NCI-H345 treated with DMSO at 0.1 percent for 48 hours (cell line): Measurements from ENCODE around the gene SRRM3.
A peak's percentile ranks its signal among the peaks of the same experiment; 100 is the strongest.
"Not testable (repeated sequence)": the region's sequence is repeated elsewhere in the genome, so short reads cannot be mapped to it uniquely, and the experiment has no call there.

Experiments
- DNase-seq: peaks from one replicate; lab custom pipeline; 2025; ENCODE audit not compliant: unreplicated experiment; lab: John Stamatoyannopoulos, UW

SRRM3 gene

DNA sequence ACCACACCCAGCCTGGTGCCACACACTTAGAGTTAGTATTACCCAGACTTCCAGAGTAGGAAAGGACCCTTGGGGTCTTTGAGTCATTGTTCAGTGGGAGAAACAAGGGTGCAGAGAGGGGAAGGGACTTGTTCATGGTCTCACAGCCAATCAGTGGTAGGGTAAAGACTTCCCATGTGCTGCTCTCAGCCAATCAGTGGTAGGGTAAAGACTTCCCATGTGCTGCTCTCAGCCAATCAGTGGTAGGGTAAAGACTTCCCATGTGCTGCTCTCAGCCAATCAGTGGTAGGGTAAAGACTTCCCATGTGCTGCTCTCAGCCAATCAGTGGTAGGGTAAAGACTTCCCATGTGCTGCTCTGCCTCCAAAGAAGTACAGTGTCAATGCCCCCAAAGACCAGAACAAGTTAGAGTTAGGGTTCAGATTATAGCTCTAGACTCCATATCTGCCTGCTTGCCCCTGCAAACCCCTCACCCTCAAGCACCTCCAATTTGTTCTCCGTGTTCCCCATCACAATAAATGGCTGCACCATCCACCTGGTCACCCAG lies 25.3 kb downstream of the SRRM3 start:
- not testable (repeated sequence) for DNase-seq

- no peak for DNase-seq
Observed at GRCh38 chr7:76230214-76230613, 28.5 kb downstream of the SRRM3 start.

DNA sequence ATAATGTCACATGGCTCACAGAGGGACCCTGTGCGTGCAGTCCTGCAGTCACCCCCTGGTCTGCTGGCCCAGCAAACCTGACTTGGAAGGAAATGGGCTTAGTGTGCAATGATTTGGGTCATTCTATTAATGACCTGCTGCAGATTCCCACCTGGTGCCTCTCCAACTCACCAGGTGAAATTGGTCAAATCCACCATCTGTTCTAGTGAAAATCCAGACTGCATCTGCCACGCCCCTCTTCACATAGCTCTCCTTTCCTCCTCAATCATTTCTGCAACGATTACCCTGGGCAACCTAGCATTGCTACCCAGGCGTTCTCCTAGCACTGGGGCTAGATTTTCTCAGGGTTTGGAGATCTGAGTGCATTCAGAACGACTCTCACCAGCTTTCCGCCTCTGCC lies 29.4 kb downstream of the SRRM3 start:
- DNase-seq: no peak

DNA sequence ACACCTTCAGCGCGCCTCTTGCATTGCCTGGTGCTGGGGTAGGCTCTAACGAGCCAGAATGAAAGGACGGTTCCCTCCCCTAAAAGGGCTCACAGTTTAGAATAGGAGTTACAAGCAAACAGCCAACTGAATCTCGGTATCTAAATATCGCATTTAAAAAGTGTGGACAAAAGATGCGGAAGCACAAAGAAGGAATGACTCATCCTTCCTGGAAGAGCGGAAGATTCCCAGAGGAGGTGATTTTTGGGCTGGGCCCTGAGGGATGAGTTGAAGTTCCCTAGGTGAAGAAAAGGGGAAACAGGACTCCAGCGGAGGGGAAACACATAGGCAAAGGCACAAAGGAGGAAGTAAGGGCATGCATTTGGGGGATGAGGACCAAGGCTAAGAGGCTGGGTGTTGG lies 29.9 kb downstream of the SRRM3 start:
- no peak for DNase-seq

DNA sequence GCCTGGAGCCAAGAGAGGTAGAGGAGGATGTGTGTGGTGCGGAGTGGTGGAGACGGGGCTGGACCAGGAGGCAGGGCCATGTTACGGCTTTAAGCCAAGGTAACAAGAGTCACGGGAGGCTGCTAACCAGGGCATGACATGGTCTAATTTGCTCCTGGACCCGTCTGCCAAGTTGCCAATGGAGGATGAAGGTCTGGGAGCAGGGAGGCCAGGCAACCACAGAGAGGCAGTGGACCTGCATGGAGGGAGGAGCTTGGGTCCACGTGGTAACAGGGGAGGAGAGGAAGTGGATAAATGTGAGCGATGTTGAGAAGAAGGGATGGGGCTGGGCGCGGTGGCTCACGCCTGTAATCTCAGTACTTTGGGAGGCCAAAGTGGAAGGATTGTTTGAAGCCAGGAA lies 31.0 kb downstream of the SRRM3 start:
- DNase-seq: no peak

DNA sequence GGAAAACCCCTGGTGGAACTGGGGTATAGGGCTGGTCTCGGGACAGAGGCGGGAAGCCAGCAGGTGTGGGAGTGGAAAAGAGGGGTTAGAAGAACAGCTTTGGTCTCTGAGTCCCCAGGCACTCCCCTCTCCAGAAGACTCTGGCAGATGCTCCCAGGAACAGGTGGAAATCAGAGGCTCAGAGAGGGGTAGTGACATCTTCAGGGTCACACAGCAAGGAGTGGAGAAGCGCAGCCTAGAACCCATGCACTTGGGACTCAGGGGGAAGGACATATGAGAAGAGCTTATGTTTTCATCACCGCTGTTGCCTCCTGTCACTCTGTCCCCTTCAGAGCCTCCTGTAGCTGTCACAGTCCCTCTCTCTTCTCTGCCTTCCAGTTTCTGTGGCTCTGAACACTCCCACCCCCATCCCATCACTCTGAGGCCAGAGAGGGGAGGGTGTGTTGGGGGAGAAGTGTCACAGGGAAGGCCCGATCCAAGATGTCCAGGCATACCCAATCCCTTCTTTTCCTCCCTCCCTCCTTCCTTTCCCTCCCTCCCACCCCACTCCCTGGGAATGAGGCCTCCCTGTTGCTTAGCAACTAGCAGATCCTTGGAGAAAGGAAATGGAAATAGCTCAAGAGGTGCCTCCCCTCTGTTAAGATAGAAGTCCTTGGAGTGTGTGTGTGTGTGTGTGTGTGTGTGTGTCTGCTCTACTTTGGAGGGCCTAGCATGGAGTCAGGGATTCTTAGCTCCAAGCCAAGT lies 32.0 kb downstream of the SRRM3 start:
- no peak for DNase-seq

GRCh38 chr7:76234282-76234584 lies 32.5 kb downstream of the SRRM3 start:
- DNase-seq: no peak

DNA sequence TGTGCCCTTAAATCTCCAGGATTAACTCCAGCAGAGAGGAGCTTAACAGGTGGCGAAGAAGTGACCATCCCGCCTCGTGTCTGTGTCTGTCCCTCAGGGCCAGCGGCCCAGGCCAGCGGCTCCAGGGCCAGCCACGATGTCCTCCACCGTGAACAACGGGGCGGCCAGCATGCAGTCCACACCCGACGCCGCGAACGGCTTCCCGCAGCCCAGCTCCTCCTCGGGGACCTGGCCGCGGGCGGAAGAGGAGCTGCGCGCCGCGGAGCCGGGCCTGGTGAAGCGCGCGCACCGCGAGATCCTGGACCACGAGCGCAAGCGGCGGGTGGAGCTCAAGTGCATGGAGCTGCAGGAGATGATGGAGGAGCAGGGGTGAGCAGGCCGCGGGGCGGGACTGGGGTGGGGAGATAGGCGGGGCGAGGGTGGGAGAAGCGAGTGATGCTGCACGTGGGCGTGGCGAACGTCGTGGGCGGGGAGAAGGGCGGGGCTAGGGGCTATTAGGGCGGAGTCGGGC lies 33.3 kb downstream of the SRRM3 start:
- no peak for DNase-seq

- DNase-seq: no peak
Observed at GRCh38 chr7:76236224-76236623, 34.5 kb downstream of the SRRM3 start.

DNA sequence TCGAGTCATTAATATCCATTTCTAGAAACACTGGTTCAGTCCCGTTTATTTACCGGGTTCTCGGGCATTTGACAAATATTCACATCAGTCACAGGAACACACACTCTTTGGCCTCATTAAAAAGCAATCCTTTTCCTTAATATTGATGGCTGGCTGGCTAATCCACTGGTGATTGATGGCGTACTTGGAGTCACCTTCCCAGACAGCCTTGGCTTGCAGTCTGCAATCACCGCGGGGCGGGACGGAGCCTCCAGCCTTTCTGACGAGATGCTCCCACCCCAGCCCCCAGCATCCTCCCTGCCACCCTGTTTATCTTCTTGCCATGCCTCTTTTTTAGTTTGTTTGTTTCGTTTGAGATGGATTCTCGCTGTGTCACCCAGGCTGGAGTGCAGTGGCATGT lies 36.6 kb downstream of the SRRM3 start:
- DNase-seq: no peak

- DNase-seq: no peak
Observed at GRCh38 chr7:76241141-76241540, 39.4 kb downstream of the SRRM3 start.

DNA sequence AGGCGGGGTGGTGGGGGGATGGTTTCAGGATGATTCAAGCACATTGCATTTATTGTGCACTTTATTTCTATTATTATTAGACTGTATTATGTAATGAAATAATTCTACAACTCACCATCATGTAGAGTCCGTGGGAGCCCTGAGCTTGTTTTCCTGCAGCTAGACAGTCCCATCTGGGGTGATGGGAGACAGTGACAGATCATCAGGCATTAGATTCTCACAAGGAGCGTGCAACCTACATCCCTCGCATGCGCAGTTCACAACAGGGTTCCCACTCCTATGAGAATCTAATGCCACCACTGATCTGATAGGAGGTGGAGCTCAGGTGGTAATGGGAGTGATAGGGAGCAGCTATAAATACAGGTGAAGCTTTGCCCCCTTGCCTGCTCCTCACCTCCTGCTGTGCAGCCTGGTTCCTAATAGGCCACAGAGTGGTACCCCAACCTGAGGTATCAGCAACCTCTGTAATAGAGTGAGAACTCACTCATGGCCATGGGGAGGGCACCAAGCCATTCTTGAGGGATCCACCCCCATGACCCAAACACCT lies 40.9 kb downstream of the SRRM3 start:
- DNase-seq: not testable (repeated sequence)

DNA sequence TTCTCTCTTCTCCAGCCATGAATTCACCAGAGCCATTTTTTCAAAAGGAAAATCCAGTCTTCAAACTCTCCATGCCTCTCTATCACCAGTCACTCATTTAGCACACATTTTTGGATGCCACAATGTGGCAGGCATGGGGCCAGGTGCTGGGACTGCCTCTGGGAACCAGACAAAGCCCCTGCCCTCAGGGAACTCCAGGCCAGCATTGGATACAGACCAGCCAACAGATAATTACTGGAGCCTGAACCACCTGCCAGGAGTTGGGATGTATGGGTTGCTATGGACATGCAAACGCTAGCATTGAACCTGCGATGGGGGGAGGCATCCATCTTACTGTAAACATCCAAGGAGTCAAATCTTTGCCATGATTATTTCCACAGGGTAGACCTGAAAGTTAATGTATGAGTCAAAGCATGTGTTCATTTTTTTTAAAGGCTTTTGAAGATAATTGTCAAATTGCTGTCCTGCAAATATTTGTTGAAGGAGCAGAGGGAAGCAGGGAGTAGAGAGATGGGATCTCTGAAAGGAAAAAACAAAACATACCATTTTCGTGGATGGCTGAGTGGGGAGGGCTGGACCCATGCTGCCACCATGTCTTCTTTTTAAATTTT lies 43.2 kb downstream of the SRRM3 start:
- peak; percentile 19 for DNase-seq

- no peak for DNase-seq
Observed at GRCh38 chr7:76246804-76247389, 45.2 kb downstream of the SRRM3 start.

DNA sequence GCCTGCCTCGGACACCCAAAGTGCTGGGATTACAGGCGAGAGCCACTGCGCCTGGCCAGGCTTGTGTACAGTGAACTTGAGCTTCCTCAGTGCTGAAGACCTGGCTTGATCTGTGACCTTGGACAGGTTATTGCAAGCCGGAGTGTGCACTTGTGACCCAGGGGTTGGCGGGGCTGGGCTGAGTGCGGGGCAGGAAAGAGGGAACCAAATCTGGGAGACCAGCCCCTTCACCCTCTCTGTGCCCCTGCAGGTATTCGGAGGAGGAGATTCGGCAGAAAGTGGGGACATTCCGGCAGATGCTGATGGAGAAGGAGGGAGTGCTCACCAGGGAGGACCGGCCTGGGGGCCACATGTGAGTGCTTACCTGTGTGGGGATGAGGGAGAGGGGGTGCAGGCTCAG lies 46.2 kb downstream of the SRRM3 start:
- no peak for DNase-seq

DNA sequence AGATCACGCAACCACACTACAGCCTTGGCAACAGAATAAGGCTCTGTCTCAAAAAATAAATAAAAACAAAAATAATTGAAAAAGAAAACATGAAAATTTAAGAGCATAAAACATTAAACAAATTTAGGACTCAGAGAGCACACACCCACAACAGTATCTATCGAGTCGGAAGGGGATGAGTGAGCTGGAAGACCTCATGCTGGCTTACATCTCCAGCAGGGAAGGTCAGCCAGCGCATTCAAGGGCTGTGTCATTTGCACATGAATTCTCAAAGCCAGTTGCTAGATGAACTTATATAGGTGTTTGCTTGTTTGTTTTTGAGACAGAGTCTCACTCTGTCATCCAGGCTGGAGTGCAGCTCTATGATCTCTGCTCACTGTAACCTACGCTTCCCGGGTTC lies 50.3 kb downstream of the SRRM3 start:
- no peak for DNase-seq

GRCh38 chr7:76254781-76255180 lies 53.1 kb downstream of the SRRM3 start:
- DNase-seq: no peak

- no peak for DNase-seq
Observed at GRCh38 chr7:76257973-76258372, 56.3 kb downstream of the SRRM3 start.

DNA sequence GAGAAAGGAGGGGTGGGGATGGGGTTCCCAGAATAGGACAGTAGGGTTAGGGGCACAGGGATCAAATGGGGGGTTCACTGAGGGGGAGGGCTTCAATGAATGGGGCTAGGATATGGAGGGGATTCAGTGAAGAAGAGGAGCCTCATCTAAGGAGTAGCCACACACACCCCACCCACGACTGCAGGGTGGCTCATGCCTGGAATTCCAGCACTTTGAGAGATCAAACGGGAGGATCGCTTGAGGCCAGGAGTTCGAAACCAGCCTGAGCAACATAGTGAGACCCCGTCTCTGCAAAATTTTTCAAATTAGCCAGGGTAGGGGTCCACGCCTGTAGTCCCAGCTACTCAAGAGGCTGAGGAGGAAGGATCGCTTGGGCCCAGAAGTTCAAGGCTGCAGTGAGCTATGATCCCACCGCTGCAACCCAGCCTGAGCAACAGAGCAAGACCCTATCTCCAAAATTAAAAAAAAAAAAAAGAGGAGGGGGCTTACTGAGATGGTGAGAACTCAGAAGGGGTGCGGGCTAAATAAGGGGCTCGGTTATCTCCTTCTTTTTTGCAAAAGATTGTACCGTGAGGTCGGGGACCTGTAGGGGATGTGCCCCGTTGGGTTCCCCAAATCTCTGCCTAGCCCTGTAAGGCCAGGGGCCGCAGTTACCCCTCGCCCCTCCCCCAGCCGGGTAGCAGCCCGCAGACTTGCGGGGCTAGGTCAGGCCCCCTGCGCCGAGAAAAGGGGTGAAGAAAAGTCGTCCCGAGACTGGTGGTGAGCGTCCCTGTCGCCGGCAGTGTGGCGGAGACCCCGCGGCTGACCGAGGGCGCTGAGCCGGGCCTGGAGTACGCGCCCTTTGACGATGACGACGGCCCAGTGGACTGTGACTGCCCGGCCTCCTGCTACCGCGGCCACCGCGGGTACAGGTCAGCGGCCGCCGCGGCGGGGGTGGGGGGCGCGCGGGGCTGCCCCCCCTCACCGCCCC lies 57.7 kb downstream of the SRRM3 start:
- no peak for DNase-seq

DNA sequence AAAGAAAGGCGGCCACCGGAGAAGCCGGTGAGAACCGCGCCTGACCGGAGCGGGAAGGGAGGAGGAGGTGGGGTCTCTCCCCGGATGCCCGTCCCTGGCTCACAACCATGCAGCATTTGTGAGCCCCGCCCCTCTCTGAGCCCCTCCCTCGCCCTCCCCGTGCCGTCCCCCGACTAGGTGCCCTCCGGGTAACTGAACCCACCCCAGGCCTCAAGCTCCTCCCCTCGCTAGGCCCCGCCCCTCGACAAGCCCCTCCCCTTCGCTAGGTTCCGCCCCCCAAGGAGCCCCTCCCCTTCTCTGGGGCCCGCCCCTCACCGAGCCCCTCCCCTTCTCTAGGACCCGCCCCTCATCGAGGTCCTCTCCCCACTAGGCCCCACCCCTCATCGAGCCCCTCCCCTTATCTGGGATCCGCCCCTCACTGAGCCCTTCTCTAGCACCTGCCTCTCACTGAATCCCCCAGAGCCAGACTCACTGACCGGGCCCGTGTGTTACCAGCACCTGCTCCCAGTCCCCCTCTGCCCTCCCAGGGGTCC lies 58.5 kb downstream of the SRRM3 start:
- DNase-seq: peak; percentile 35

DNA sequence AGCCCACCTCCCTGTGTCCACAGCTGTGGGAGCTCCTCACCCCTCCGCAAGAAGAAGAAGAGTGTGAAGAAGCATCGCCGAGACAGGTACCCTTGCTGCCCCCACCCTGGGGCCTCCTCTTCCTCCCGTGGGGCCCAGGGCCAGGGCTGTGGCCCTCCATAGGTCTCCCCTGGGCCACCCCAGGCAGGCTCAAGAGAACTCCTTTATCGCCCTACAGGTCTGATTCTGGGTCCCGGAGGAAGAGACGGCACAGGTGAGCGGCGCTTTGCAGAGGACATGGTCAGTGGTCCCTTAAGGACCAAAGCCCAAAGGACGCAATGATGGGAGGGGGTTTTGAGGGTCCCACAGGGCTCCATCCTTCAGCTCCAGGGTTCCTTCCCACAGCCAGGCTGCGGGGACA lies 59.6 kb downstream of the SRRM3 start:
- no peak for DNase-seq
